Measurements from ENCODE around the gene HELQ.

HELQ gene

GRCh38 chr4:83372931-83373330, 82.7 kb downstream of the HELQ start:
- no peak for DNase-seq (ENCODE audit: low read depth in 1 of 2, low spot score in 1 of 2)

GRCh38 chr4:83371936-83372335, 83.7 kb downstream of the HELQ start:
- no peak for DNase-seq (ENCODE audit: low read depth in 1 of 2, low spot score in 1 of 2)

GRCh38 chr4:83371235-83371634, 84.4 kb downstream of the HELQ start:
- DNase-seq (ENCODE audit: low read depth in 1 of 2, low spot score in 1 of 2) = no peak

GRCh38 chr4:83370640-83370906, 85.0 kb downstream of the HELQ start:
- DNase-seq (ENCODE audit: low read depth in 1 of 2, low spot score in 1 of 2) = no peak

GRCh38 chr4:83369831-83370639, 85.6 kb downstream of the HELQ start:
- DNase-seq (ENCODE audit: low read depth in 1 of 2, low spot score in 1 of 2) = no peak

DNA sequence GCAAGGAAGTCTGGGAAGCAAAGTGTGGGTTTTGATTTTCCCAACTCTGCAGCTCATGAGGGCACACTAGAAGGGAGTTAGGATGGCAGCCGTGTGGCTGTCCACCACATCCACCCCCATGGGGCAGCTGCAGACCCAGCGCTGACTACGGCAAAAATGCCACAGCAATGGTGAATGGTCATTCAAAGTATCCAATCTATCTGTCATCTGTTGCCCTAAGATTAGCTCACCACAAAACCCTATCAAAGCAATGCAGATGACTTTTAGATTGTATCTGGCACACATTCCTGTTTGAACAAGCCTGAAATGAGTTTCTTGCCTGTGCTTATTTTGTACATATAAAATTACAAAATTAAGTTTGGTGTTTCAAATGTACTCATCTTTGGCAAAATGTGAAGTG, 91.3 kb downstream of the HELQ start:
- no peak for DNase-seq (ENCODE audit: low read depth in 1 of 2, low spot score in 1 of 2)

DNA sequence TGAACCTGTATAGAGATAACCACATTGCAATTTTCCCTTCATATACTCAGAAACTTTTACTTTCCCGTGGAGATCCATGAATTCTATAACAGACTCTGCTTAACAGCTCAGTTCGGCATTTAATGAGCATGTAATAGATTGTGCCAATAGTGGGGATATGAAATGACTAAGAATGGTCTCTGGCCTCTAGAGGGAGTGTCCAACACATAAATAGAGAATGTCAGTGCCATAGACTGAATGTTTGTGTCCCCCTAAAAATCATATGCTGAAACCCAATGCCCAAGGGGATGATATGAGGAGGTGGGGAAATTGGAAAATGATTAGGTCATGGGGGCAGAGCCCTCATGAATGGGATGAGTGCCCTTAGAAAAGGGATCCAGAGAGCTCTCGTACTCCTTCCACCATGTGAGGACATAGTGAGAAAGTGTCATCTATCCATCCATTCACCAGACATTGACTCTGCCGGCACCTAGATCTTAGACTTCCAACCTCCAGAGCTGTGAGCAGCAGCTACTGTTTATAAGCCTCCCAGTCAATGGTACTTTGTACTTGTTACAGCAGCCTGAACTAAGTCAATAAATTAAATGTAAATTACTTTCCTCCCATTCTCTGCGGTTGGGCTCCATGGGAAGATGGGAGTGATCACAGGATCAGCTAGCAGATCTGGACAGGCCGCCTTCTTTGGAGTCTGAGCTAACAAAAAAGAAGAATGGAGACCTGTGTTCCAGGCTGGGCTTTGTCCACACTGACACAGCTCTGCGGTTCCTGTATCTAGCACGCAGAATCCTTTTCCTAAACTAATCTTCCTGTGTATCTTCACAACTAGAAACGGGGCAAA, 92.9 kb downstream of the HELQ start:
- DNase-seq (ENCODE audit: low read depth in 1 of 2, low spot score in 1 of 2) = no peak

DNA sequence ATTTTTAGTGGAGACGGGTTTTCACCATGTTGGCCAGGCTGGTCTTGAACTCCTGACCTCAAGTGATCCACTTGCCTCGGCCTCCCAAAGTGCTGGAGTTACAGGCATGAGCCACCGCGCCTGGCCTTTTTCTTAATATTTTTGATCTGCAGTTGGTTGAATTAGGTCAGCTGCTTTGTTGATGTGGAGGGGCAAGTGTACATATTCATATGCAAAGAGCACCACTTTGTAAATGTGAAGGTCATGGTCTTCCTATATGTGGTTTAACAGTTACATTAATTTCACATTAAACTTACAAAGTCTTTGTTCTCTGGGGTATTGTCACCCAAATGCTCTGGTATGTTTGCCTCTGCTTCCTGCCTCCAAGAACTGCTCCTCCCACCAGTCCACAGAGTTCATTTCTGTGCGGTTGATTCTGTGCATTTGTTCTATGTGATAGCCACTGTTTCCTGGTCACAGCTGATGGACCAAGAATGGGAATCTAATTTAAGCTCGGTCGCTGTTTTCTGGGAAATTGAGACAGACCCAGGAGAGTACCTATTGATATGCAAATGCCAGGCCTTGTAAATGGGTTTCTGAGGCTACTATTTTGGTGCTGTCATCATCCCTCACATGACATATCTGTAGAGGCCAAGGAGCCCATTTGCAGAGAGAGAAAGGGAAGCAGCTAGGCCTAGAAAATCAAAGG, 94.1 kb downstream of the HELQ start:
- DNase-seq (ENCODE audit: low read depth in 1 of 2, low spot score in 1 of 2) = no peak

DNA sequence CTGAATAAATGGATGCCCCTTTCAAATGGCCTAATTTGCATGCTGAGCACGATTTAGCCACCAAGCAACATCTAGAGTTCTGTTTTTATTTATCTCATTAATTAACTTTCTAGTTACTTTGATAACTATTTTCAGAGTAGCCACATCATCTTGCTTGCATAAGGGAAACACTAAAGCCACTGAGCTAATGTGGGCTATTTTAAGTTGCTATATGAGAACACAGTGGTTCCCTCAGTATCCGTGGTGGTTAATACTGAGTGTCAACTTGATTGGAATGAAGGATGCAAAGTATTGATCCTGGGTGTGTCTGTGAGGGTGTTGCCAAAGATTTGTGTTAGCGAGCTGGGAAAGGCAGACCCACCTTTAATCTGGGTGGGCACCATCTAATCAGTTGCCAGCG, 95.6 kb downstream of the HELQ start:
- DNase-seq (ENCODE audit: low read depth in 1 of 2, low spot score in 1 of 2) = no peak

DNA sequence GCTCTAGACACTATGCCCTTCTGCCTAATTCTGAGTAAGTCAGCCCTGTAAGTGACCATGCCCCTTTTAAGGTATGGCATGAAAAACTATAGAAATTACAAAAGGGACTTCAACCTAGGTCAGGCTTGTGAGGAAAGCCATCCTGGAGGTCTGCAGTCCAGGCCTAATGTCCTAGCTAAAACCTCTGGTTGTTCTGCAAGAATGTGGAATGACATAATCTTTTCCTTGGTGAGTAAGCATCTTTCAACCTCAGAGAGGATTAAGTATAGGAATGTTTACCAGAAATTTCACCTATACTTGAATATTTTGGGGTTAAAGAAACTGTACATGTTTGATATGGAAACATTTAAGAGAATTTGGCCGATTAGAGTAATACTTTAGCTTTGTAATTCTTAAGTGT, 97.2 kb downstream of the HELQ start:
- DNase-seq (ENCODE audit: low read depth in 1 of 2, low spot score in 1 of 2) = no peak

Measured in stimulated activated CD4-positive, alpha-beta T cell treated with anti-CD3 and anti-CD28 coated beads, Interleukin-15, amount 100 ng/mL, for 1 hour (primary cell).